ENCODE measurements around the gene FBP2.
A peak's percentile ranks its signal among the peaks of the same experiment; 100 is the strongest.

Gene FBP2

DNA sequence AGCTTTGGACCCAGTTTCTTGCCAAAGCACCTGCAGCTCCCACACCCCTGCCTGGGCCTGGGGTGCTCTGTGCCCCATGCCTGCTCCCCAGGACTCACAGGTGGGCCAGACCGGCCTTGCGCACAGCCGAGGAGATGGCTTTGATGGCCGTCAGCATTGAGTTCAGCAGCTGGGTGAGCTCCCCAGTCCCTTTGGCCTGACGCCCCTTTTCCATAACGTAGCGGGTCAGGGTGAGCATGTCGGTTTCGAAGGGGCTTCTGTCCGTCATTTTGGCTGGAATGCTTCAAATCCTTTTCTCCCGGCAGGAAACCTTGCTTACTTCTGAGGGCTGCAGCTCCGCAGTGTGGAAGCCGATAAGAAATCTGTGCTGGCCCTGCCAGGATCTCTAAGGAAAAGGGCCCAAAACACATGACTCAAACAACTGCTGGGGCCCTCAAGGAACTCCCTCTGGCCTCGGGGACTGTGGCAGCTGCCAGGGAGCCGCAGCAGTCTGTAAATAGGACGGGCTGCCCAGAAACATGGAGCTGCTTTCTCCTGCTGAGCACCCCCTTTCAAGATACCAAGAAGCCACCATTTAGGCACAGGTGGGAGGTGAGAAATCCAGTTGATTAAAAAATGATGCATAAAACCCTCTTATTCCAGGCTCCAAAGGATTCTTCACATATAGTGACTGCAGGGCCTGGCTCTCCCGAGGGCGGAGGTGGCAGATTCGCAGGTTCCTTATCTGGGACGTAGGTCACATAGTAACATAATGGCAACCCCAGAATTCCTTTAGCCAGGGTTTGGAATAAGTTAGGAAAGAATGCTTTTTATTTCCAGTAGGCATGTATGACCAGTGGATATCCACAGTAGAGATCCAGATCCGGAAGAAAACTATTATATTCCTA is at the start of gene FBP2:
FBP2 (minus strand) TSS at position 366 of the 887 bp plus-strand sequence; CDS start at position 268, 98 bp downstream.
- no peak for DNase-seq

DNA sequence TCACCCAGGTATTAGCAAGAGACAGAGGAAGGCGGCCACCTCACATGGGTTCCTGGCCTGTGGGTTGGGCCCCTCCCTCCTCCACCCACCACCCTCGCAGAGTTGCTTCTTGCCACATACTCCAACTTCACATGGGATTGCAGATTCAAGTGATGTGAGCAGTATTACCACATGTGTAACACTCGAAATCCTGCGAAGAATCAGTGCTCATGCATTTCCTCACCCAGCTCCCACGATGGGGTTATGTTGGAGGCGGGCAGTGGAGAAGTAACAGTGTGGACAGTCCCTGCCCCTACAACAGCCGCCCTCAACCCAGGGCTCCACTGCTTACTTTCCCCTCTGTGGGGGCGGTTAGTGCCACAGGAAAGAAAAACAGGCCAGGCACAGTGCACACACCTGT is 49.6 kb upstream of the FBP2 start:
- DNase-seq: no peak

DNA sequence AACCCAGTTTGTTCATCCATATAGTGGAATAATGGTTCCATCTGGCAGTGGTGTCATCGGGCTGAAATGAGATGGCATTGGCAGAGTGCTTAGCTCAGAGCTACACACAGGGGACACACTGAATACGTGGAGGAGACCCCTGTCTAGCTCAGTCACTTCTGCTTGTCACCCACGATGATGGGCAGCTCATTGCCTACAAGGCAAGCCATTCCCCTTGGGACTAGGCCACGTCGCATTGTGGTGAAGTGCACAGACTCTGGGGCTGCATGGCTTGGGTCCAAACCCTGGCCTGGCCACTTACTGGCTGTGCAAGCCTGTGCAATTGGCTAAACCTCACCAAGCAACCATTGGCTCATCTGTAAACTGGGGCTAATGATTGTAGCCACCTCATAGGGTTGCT is 48.9 kb upstream of the FBP2 start:
- no peak for DNase-seq

DNA sequence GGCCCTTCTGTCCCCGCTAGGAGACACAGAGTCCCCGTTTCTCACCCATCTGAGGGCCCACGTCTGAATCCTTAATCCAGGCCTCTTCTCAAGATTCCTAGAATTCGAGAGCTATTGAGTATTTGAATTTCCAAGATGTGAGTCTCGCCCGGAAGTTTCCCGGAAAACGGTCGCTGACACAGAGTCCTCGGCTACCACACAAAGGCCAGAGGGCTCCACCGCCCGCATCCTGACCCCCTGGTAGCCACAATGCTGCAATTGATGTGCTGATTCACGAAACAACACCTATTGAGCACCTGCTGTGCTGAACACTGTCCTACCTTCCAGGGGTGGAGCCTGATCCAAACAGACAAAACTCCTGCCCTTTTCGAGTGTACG is 46.4 kb upstream of the FBP2 start:
- DNase-seq: peak in 2 of 3 experiments; percentile 21 to 34

DNA sequence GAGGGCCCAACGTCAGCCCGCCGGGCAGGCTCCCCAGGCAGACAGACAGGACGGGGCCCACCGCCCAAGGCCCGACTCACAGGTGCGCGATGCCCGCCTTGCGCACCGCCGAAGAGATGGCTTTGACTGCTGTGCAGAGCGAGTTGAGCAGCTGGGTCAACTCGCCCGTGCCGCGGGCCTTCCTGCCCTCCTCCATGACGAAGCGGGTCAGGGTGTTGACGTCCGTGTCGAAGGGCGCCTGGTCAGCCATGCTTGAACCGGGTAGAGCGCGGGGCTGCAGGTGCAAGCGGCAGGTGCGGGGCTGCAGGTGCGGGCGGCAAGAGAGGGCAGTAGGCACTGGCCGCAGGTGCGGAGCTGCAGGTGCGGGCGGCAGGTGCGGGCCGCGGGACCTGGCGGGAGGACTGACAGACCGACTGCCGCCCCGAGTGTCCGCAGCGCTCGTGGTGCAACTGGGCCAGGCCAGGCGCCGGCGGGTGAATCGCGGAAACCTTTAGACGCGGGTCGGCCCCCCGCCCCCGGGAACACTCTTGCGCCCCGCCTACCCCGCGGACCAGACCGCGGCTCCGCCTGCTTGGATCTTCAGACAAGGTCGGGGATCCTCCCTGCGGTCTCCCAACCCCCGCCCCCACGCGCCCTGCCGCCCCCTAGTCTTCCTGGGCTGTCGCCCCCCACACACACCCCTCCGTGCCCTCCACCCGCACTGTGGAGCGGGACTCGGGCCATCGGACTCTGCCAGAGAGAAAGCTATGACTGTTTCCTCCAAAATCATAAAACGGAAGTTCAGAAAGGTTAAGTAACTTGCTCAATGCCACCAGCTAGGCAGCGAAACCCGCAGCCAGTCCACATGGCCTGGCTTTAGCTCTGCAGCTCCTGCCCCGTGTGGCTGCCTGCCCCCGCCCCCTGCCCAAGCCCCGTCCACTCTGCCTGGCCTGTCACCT is 45.7 kb upstream of the FBP2 start, which contains the start of gene FBP1:
FBP1 (minus strand) TSS at position 458 of the 938 bp plus-strand sequence; CDS start at position 250, 208 bp downstream.
- DNase-seq: peak; percentile 2 to 48 (median 41)

DNA sequence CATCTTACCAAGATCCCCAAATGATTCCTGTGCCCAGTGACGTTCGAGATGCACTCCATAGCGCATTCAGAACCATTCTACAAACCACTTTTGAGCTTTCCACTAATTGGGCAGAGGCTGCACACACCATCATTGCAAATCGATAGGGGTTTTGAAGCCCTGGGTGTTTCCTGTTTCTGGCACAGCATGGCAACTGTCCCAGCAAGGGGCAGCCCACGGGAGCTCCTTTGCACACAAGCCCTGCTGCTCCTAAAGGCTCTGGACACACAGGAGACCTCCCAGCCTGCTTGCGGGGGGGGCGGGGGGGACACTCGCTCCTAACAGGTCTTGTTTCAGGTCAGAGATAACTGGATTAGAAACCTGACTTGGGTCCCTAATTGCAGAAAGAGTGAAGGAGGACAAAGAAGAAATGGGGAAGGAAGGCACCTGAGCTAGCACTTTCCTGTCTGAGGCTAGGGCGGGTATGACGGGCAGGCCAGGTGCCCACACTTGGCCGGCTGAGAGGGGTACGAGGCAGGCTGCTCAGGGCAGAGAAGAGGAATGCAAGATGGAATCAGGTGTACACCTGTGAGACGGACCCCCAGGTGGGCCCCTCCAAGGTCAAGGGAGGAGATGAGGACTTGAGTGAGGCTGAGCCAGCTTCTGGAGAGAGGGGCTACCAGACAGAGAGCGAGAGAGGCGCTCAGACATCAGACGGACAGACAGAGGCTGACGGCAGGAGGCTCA is 44.9 kb upstream of the FBP2 start:
- DNase-seq: no peak

DNA sequence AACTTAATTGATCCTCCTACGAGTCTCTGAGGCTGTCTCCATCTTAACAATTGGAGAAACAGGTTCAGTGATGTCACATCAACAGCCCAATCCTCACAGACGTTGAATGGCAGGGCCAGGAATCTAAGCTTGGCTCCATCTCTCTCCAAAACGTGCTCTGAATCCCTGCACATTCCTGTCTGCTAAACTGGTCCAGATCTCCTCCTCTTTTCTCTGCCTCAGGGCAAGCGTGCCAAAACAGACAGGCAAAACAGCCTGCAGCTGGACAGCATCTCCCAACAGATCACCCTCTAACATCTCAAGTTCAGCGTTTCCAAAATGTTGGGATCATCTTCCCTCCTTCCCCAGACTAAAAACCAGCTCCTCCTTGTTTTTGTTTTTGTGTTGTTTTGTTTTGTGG is 39.1 kb upstream of the FBP2 start:
- DNase-seq: no peak

DNA sequence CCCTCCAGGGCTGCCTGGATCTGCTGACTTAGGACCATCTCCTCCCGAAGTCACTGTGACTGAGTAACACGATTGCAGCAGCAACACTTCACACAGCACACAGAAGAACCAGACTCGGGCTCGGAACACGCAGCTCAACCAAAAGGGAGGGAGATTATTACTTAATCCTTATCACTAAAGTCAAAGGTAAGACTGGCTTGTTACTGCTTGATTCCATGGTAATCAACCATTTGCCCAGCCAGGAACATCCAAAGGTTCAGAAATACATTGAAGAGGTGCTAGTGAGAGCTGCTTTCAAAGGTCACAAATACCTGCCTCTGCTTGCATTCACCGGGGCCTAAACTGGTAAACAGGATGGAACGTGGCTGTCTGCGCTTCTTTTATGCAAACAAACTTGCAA is 38.0 kb upstream of the FBP2 start:
- no peak for DNase-seq

DNA sequence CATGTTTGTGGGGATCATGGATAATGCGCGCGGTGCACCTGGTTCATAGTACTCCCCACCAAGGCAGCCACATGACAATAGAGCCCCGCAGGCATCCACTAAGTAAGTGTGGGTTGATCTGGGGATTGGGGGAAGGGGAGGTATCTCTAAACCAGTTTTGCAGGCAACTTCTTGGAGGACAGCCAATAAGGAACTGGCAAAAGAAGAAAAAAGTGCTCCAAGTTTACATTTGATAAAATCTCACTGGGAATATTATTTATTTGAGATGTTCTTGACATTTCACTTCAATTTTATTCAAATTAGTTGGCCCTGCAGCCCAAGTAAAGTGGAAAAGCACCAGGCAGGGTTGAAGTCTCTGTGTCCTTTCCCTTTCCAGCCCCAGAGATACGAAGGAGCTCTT is 37.2 kb upstream of the FBP2 start:
- DNase-seq: no peak

DNA sequence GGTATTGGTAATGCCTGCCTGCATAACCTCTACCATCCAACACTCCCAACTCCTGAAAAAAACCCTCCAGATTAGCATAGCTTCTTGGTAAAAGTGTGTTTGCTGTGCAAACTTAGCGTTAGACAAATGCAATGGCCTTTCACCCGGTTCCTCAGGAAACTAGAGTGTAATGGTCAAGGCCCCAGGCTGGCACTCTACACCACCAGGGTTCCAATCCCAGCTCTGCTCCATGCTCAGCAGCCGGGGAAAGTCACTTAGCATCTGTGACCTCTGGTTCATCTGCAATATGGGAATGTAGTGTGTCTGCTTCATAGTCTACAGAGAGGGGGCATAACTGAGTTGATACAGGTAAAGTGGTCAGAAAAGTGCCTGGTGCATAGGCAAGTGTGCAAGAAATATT is 36.7 kb upstream of the FBP2 start:
- no peak for DNase-seq

DNA sequence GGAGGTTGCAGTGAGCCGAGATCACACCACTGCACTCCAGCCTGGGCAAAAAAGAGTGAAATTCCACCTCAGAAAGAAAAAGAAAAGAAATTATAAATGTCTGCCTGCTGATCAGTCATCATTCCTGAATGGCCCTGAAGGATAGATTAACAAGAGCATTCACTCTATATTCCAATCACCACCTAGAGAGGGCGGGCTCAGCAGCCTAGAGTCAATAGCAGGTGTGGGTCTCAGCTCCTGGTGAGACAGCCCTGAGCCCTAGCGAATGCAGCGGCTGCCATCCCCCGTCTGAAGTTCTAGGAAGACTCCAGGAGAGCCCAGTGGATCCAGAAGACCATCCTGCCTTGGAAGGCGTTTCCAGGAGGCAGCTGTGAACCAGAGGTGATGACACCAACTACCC is 33.7 kb upstream of the FBP2 start:
- DNase-seq: no peak

DNA sequence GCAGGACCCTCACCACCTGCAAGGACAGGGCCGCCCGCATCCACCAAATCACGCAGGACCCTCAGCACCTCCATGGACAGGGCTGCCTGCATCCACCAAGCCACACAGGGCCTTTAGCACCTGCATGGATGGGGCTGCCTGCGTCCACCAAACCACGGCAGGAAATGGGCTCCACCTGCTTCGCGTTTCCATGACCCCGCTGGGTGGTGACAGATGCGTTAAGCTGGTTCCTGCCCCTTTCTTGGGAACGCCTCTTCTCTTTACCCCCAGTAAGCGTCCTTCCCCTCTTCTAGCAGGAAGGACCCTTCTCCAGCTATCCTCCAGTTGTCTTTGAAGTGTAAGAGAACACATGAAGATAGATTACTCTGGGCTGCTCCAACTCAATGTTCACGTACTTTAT is 32.2 kb upstream of the FBP2 start:
- no peak for DNase-seq

DNA sequence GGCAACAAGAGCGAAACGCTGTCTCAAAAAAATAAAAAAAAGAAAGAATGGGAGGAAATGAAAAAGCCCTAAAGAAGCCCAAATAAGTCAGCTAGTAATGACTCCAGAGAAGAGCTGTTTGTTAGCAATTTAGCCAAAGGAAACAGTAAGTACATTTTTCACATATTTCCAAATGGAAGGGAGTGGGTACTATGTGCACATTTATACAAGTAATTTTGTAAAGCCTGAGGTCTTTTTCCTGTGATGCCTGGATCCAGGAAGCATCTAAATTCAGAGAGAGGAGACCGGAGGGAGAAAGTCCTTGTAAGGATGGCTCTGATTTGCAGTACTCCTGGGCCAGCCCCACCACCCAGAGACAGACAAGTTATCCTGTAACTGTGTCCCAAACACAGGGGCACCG is 31.0 kb upstream of the FBP2 start:
- no peak for DNase-seq

DNA sequence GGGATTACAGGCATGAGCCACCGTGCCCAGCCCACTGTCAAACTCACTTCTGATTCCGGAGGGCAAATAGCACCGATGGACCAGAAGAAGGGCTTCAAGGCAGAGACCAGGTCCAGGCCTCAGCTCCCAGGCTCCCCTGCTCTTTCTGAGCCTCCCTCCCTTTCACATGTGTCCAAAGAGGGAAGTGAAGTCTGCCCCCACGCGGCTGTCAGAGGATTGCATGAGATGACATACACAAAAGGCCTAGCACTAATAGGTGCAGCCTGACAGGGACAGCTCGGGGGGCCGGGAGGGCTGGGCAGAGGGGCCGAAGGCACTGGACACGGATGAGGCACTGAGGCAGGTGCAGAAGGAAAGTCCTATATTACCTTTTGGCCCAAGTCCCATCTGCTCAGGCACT is 29.6 kb upstream of the FBP2 start:
- peak in 1 of 3 experiments; percentile 12 for DNase-seq

DNA sequence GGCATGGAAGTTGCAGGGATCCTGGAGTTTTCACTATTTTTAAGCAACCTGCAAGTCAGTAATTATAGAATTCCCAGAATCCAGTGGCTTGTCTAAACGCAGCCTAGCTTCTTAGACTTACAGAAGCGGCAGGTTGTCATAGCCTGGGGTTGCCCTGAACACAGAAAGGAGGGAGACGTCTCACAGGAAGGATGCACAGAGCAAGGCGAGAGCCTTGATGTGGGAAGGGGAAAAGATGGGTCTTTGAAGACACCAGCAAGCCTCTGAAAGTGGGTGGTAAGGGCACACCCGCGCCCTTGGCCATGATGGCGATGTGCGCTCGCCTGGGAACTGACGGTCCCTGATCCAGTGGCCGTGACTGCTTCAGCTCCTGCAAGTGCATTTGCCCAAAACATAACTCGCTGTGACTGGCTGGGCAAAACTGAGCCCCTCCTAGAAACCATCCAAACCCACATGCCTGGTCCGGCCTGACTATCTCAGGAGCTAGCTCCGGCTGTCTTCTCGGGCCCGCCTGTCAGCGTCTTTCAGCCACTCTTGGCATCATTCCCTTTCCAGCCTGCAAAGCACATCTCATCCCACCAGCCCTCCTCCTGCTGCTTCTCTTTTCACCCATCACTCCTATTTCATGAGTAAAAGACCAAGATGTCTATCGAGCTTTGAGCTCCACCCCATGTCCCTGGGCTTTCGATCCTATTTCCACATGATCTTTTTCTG is 28.6 kb upstream of the FBP2 start:
- DNase-seq: no peak

DNA sequence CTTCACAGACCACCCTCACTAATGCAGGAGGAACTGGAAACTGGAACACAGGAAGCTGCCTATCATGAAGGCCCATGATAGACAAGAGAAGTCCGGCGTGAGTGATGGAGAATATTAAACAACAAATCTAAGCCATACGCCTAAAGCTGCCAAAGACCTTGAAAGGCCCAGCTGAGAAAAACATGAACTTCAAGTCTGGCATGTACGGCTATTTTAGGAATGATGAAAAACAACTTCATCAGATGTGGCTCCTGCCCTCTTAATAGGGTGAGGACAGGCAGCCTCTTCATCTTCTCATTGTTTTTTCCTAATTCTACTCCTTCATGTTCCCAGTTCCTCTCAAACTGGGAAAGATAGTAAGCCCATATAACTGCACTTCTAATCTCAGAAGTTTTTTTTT is 25.4 kb upstream of the FBP2 start:
- DNase-seq: no peak

DNA sequence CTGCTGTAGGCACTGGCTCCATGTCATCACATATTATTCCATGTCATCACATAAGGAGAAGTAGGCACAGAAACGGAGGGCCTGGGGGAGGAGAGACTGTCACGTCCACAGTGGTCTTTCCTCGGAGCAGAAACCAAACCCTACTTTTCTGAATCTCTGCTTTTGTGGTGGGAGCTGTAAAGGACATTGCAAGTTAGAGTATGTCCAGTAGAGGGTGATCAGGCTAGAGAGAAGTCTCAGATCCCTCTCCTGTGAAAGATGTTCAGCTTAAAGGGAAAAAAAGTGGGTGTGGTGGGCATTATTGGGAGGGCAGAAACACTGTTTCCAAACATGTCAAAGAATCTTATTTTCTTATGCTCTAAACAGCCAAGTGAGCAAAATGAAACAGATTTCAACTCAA is 19.4 kb upstream of the FBP2 start:
- no peak for DNase-seq

DNA sequence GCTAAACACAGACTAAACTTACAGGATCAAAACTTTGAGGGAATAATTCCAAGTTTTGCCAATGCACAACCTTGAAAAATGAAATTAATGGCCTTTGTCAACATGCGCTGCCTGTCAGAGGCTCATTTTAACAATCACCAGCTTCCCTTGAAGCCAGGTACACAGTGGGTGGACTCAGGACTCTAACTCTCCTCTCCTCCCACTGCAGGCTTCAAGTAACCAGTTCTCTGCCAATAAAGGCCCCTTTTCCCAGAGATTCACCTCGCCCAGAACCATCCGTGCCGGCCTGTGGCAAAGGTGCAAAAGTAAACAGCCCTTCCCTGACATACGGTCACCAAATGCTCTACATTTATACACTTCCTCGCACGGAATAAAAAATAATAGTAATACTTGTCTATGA is 18.4 kb upstream of the FBP2 start:
- DNase-seq: no peak

DNA sequence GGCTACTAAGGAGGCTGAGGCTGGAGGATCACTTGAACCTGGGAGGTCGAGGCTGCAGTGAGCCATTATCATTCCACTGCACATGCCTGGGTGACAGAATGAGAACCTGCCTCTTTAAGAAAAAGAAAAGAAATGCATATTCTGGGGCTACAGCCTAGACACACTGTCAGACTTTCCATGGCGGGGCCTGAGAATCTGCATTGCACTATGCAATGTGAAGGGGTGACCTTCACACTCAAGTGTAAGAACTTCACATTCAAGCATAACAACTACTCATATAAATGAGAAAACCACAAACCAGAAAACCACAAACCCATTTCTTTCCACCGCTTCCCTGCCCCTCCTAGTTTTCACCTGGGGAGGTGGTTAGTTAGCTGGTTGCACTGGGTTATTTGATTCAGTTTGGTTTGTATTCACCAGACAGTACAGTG is 18.0 kb upstream of the FBP2 start:
- DNase-seq: peak in 1 of 3 experiments; percentile 21

DNA sequence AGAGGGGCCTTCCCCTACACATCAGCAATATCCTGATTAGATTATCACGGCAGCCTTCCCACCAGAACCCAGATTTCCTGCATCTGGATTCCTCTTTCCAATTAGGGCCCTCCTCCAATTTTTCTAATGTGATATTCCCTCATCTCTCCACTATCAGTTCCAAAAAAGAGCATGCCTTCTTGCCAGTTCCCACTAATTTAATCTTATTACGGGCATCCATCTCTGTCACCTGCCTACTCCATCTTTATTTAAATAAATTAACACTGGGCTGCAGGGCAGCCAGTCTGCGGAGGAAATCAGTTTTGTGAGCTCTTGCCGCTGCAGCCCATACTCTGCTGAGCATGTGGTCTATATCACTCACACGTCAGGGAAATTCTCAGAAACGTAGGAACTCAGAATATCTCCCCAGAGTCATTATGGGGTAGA is 16.6 kb upstream of the FBP2 start:
- DNase-seq: no peak

DNA sequence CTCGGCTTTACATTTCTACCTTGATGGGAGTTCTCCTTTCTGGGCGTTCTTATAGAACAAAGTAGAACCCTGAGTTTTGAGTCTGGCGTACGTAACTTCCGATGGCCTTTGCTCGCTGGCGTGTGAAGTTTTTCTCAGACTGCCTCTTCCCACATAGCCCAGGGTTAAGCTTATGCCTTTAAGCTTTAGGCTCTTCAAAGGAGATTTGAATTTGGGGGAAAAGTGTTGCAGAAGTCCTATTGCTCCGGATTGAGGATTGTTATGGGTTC is 13.7 kb upstream of the FBP2 start:
- no peak for DNase-seq

DNA sequence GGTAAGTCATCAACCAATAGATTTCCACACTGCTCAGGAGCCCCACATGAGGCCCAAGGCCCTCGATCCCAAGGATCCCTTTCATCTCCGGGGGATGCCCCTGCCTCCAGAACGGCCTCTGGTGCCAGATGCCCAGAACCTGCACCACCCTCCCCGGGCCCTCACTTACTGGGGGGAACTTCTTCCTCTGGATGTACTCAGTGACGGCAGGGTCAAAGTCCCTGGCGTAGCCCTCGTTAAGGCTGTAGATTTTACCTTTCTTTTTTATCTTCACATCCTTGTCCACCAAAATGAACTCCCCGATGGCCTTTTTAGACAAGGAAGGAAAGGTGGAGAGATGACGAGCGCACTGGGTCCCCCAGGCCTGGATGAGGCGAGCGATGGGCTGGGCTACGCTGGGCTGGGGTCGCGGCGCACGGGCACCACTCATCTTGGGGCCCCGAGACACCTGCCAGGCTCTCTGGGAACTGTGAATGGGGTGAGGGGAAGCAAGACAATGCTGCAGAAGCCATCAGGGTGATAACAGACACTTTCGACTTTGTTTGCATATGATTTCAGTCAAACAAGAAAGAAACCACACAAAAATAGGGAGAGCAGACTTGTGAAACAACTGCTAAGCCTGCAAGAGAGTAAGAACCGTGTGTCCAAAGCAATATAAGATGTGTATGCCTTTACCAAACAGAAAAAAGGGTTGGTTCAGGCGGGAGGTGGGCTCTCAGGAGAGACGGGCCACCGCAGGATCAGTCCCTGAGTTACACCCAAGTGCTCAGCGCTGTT is 13.2 kb upstream of the FBP2 start:
- no peak for DNase-seq

Measured in NCI-H1417 (cell line).